Endothelial cell of umbilical vein (primary cell): ENCODE data around the gene GPR33. TPM values are rescaled to one million over a fixed set of nuclear protein-coding genes. Genes with fewer than 3 reads are reported as not detected.

Experiments
- BruUV-seq: library from RNA; stranded (reverse); fragments of 400-500 nt; replicated peaks from 2 replicates; lab custom pipeline; 2021; lab: Mats Ljungman, UMichigan
- CTCF ChIA-PET: fragments of 300-600, 350-600 bp; sonication (Branson Sonifier 250); formaldehyde crosslinking; loops from one replicate; lab custom pipeline; 2021; ENCODE audit warnings: antibody characterized with exemption, inconsistent platforms; lab: Charles Lee
- POLR2A ChIA-PET: fragments of 300-600, 350-600 bp; sonication (Branson Sonifier 250); formaldehyde crosslinking; loops from one replicate; lab custom pipeline; 2021; ENCODE audit warnings: antibody characterized with exemption, inconsistent platforms; lab: Charles Lee
- DNase-seq: peaks from one replicate; pipeline ENCODE4 v3.0.0-alpha.2; 2011; ENCODE audit warnings: low read depth, low spot score
- FAIRE-seq: peaks from 2 replicates; lab custom pipeline; 2011; peaks lifted over from hg19 to GRCh38; lab: Jason Lieb, UNC
- H2AFZ ChIP-seq: 2 replicates; pipeline ENCODE4 v1.6.0; 2012; ENCODE audit warnings: low read depth, low read length, control low read depth, inconsistent platforms
- H3K27ac ChIP-seq: 2 replicates; pipeline ENCODE4 v1.5.1; 2011; ENCODE audit warnings: low read depth, mild to moderate bottlenecking, control low read depth, low read length, moderate library complexity; ENCODE audit not compliant: insufficient read depth
- H3K27me3 ChIP-seq, 2 experiments: 2 replicates each; pipeline versions ENCODE4 v1.6.0 to v1.6.1; 2011; ENCODE audit warnings: low read length in 2 of 2, mixed read lengths in 1 of 2; ENCODE audit not compliant: control insufficient read depth in 2 of 2, insufficient read depth in 2 of 2
- H3K36me3 ChIP-seq, 2 experiments: 2 replicates in 1 of 2; 3 replicates in 1 of 2; pipeline ENCODE4 v1.5.1; 2011; ENCODE audit warnings: low read length in 2 of 2, mild to moderate bottlenecking in 1 of 2, moderate library complexity in 1 of 2; ENCODE audit not compliant: control insufficient read depth in 2 of 2, insufficient read depth in 2 of 2; ENCODE audit errors: extremely low read depth in 1 of 2
- H3K4me1 ChIP-seq: 3 replicates; pipeline ENCODE4 v1.5.1; 2011; ENCODE audit warnings: mild to moderate bottlenecking, low read length; ENCODE audit not compliant: control insufficient read depth, insufficient read depth; ENCODE audit errors: extremely low read depth
- H3K4me2 ChIP-seq: 2 replicates; pipeline ENCODE4 v1.6.1; 2011; ENCODE audit warnings: low read length, control low read depth, mixed read lengths; ENCODE audit not compliant: insufficient read depth
- H3K4me3 ChIP-seq, 3 experiments: fragments of 200-600 bp in 1 of 3; sonication (generic), shearing (Covaris generic) in 1 of 3; replicated peaks in 1 of 3; 2 replicates each; pipeline ENCODE4 v1.5.1; 2011 to 2016; ENCODE audit warnings: control low read depth in 3 of 3, low read length in 3 of 3, mild to moderate bottlenecking in 2 of 3, inconsistent platforms in 1 of 3, low read depth in 1 of 3, moderate library complexity in 1 of 3; ENCODE audit not compliant: insufficient read depth in 1 of 3
- H3K79me2 ChIP-seq: 2 replicates; pipeline ENCODE4 v1.6.0; 2012; ENCODE audit warnings: low read length, inconsistent platforms; ENCODE audit not compliant: control insufficient read depth, insufficient read depth
- H3K9ac ChIP-seq: replicated peaks from 2 replicates; pipeline ENCODE3; 2011; ENCODE audit warnings: low read length, control low read depth; ENCODE audit not compliant: insufficient read depth; ENCODE audit errors: extremely low read depth
- H3K9me1 ChIP-seq: replicated peaks from 3 replicates; pipeline ENCODE4 v1.6.0; 2011; ENCODE audit warnings: mild to moderate bottlenecking, low read length; ENCODE audit not compliant: control insufficient read depth, insufficient read depth; ENCODE audit errors: extremely low read depth
- H3K9me3 ChIP-seq: replicated peaks from 2 replicates; pipeline ENCODE4 v1.5.1; 2012; ENCODE audit warnings: low read length, inconsistent platforms; ENCODE audit not compliant: control insufficient read depth, insufficient read depth
- H4K20me1 ChIP-seq: replicated peaks from 2 replicates; pipeline ENCODE3; 2011; ENCODE audit warnings: mild to moderate bottlenecking, low read length; ENCODE audit not compliant: control insufficient read depth, insufficient read depth; ENCODE audit errors: extremely low read depth
- EZH2 ChIP-seq: IDR thresholded peaks from 2 replicates; pipeline ENCODE4 v1.6.1; 2012; ENCODE audit warnings: borderline replicate concordance, low read depth, mild to moderate bottlenecking, moderate library complexity, low read length, inconsistent platforms; ENCODE audit not compliant: severe bottlenecking
- FOS ChIP-seq: IDR thresholded peaks from 2 replicates; pipeline ENCODE4 v1.6.1; 2011; ENCODE audit warnings: mild to moderate bottlenecking, low read length, moderate library complexity, borderline replicate concordance; ENCODE audit not compliant: insufficient read depth
- GATA2 ChIP-seq: IDR thresholded peaks from 2 replicates; pipeline ENCODE4 v1.7.0; 2011; ENCODE audit warnings: low read depth, mild to moderate bottlenecking, moderate library complexity, mixed read lengths, low read length; ENCODE audit not compliant: insufficient read length, insufficient read depth
- JUN ChIP-seq: IDR thresholded peaks from 2 replicates; pipeline ENCODE4 v1.6.1; 2011; ENCODE audit warnings: borderline replicate concordance, low read depth; ENCODE audit not compliant: insufficient read length, insufficient read depth
- MYC ChIP-seq: IDR thresholded peaks from one replicate; pipeline ENCODE4 v1.6.1; 2011; ENCODE audit warnings: mild to moderate bottlenecking, low read depth, low read length
- POLR2A ChIP-seq: IDR thresholded peaks from 2 replicates; pipeline ENCODE4 v1.6.1; 2012; ENCODE audit warnings: low read depth, mild to moderate bottlenecking, control low read depth, low read length
- POLR2AphosphoS5 ChIP-seq: IDR thresholded peaks from 2 replicates; pipeline ENCODE4 v1.6.1; 2012; ENCODE audit warnings: low read depth, mild to moderate bottlenecking, control low read depth, low read length, moderate library complexity; ENCODE audit not compliant: insufficient read depth
- dilution Hi-C: fragments of 300-500 bp; cut with MboI; formaldehyde crosslinking; loops from one replicate; pipeline ENCODE4 v1.15.0; 2019; ENCODE audit warnings: low sequenced_read_pairs; ENCODE audit not compliant: extremely low pct_ligation_motif_present
- intact Hi-C: fragments of 100-400 bp; cut with micrococcal nuclease; formaldehyde crosslinking; loops from one replicate; pipeline ENCODE4 v1.10.0; 2022
- polyA plus RNA-seq, 4 experiments: library from polyadenylated mRNA; depleted of rRNA in 3 of 4; stranded (reverse) in 3 of 4; unstranded in 1 of 4; fragments of >200 nt; gene quantifications; 2 replicates each; pipeline versions ENCODE4 v1.2.1 to v1.2.3, GENCODE V29; 2011 to 2012; ENCODE audit warnings: missing spikeins in 1 of 4
- total RNA-seq: library from RNA; stranded (reverse); gene quantifications from 2 replicates; pipeline ENCODE4 v1.2.3, GENCODE V29; 2021
- TF ChIP-seq, protein P1 (sequence below): IDR thresholded peaks from 2 replicates; pipeline ENCODE4 v1.6.1; 2011; ENCODE audit not compliant: insufficient read depth, insufficient read length
- TF ChIP-seq, protein P2 (sequence below), 2 donors: IDR thresholded peaks; 1 replicate in 1 of 2; 2 replicates in 1 of 2; pipeline ENCODE4 v1.5.1; 2011; ENCODE audit warnings: low read length in 2 of 2, mild to moderate bottlenecking in 2 of 2, moderate library complexity in 2 of 2, control low read depth in 1 of 2, inconsistent platforms in 1 of 2, low read depth in 1 of 2; ENCODE audit not compliant: insufficient read depth in 1 of 2; ENCODE audit errors: extremely low read depth in 1 of 2

GPR33 gene
- total and polyA plus RNA-seq, 2 donors (not counting 3 experiments of a cell fraction or from before 2014, with no cell fraction given) = not detected

DNA sequence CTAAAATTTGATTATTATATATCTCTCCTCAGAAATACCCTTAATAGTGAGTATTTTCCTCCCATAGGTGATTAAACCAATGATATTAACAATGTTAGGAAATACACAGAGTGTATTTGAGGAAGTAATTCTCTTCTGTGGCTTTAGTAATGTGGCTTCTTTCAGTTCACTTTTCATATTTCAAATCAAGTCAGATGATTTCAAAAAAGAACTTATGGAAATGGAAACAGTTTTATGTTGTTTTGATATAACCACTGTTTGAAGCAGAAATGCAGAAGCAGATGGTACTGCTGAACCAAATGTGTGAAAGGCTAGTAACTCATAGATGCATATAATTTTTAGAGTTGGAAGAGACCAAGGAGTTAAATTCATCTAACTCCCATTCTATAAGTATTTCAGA is 1.9 kb upstream of the GPR33 start:
- no peaks in the 10 kb centered on the region for H3K27me3 ChIP-seq
- H3K4me3 ChIP-seq = no peak overlapping the region
- H2AFZ ChIP-seq = no peak overlapping the region
- no peak overlapping the region for H3K9ac ChIP-seq
- no peaks in the 10 kb centered on the region for H3K9me1 ChIP-seq
- dilution Hi-C loops (no loop called here), intact Hi-C loops (no loop called here)
- no peak for TF ChIP-seq POLR2A
- no peak for TF ChIP-seq FOS
- DNase-seq (no peak), FAIRE-seq (no peak)
- H3K36me3 ChIP-seq = no peaks in the 10 kb centered on the region
- ChIA-PET POLR2A (no interaction called here), CTCF (no interaction called here)
- H3K9me3 ChIP-seq = no peaks in the 10 kb centered on the region
- H3K4me2 ChIP-seq = no peak overlapping the region
- H3K4me1 ChIP-seq = no peaks in the 10 kb centered on the region
- H3K79me2 ChIP-seq = no peaks in the 10 kb centered on the region
- H4K20me1 ChIP-seq = no peaks in the 10 kb centered on the region
- no TSS peak for BruUV-seq
- no peak overlapping the region for H3K27ac ChIP-seq

DNA sequence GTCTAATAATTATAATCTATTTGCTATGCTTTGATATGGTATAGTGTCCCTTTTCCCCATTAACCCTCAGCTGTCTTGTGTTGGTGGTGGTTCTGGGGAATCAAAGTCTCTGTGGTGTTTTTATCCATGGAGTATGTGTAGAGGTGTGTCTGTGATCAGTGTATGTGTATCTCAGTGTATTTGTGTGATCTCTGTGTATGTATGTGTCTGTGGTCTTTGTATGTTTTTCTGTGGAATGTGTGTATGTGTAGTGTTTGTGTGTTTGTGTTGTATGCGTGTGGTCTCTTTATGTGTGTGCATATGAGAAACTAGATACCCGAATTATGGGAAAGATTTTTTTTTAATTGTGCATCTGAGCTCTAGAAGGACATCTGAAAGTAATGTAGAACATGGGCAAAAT is 1.1 kb downstream of the GPR33 start:
- H3K79me2 ChIP-seq = no peaks in the 10 kb centered on the region
- no peaks in the 10 kb centered on the region for H3K27me3 ChIP-seq
- BruUV-seq = no TSS peak
- H3K9me1 ChIP-seq = no peaks in the 10 kb centered on the region
- H3K4me1 ChIP-seq = no peaks in the 10 kb centered on the region
- ChIA-PET POLR2A (no interaction called here), CTCF (interaction anchor here (0.9 kb wide), 1 partner anchor 24 kb away, joined by 3 read pairs; no protein-coding TSS in a partner anchor)
- H3K4me3 ChIP-seq = no peak overlapping the region
- no peak for FAIRE-seq
- intact Hi-C loops = no loop called here
- no peak overlapping the region for H2AFZ ChIP-seq
- no peak overlapping the region for H3K27ac ChIP-seq
- no peak overlapping the region for H3K4me2 ChIP-seq
- no peaks in the 10 kb centered on the region for H4K20me1 ChIP-seq
- no peaks in the 10 kb centered on the region for H3K9me3 ChIP-seq
- no peaks in the 10 kb centered on the region for H3K36me3 ChIP-seq
- dilution Hi-C loops = no loop called here
- no peak for DNase-seq
- H3K9ac ChIP-seq = no peak overlapping the region
- no peak for TF ChIP-seq POLR2A
- TF ChIP-seq EZH2 = no peak
- TF ChIP-seq FOS = no peak
- TF ChIP-seq, protein P1, sequence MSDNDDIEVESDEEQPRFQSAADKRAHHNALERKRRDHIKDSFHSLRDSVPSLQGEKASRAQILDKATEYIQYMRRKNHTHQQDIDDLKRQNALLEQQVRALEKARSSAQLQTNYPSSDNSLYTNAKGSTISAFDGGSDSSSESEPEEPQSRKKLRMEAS = no peak
- TF ChIP-seq MYC = no peak
- no peak for TF ChIP-seq JUN
- no peak for TF ChIP-seq GATA2
- TF ChIP-seq, protein P2, sequence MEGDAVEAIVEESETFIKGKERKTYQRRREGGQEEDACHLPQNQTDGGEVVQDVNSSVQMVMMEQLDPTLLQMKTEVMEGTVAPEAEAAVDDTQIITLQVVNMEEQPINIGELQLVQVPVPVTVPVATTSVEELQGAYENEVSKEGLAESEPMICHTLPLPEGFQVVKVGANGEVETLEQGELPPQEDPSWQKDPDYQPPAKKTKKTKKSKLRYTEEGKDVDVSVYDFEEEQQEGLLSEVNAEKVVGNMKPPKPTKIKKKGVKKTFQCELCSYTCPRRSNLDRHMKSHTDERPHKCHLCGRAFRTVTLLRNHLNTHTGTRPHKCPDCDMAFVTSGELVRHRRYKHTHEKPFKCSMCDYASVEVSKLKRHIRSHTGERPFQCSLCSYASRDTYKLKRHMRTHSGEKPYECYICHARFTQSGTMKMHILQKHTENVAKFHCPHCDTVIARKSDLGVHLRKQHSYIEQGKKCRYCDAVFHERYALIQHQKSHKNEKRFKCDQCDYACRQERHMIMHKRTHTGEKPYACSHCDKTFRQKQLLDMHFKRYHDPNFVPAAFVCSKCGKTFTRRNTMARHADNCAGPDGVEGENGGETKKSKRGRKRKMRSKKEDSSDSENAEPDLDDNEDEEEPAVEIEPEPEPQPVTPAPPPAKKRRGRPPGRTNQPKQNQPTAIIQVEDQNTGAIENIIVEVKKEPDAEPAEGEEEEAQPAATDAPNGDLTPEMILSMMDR (IDR thresholded peaks at IDR 0.05; ENCODE audit: extremely low read depth in 1 of 2, insufficient read depth in 1 of 2, low read depth in 1 of 2, low read length in 2 of 2) = no peak
- no peak for TF ChIP-seq POLR2AphosphoS5
